ENCODE measurements around the gene FUOM. TPM values are rescaled to one million over a fixed set of nuclear protein-coding genes. Genes with fewer than 3 reads are reported as not detected.
"Not testable (repeated sequence)": the region's sequence is repeated elsewhere in the genome, so short reads cannot be mapped to it uniquely, and the experiment has no call there.

Gene FUOM
- total RNA-seq, 2 donors from 2014 or later = 11.5 to 11.8 TPM

- Mint-ChIP-seq H3K9me3 (no peaks in the 10 kb centered on the region), H3K36me3 (no peaks in the 10 kb centered on the region), H3K27ac (no peak overlapping the region), H3K4me1 (ENCODE audit: low read depth in 2 of 2) (peaks cover 0 to 4% of the 10 kb centered on the region in 2 donors), H3K27me3 (no peaks in the 10 kb centered on the region), H3K4me3 (peak overlapping the region; percentile 55)
- ATAC-seq = no peak
- DNase-seq (ENCODE audit: low spot score) = no peak
Measured at GRCh38 chr10:133379801-133380666, 22.2 kb upstream of the FUOM start.

GRCh38 chr10:133379152-133379800 is 21.5 kb upstream of the FUOM start, which contains the start of gene PAOX:
PAOX (plus strand) TSS chr10:133379262; CDS start chr10:133379317, 55 bp downstream.
- Mint-ChIP-seq H3K4me3 (peak within 1 kb of the TSS; percentile 72), H3K27me3 (no peaks in the 10 kb centered on the region), H3K27ac (no peak within 1 kb of the TSS), H3K9me3 (no peaks in the 10 kb centered on the region), H3K4me1 (ENCODE audit: low read depth in 2 of 2) (peaks cover 0 to 4% of the 10 kb centered on the region in 2 donors), H3K36me3 (no peaks in the 10 kb centered on the region)
- peak; percentile 74 to 81 for ATAC-seq
- peak; percentile 76 for DNase-seq (ENCODE audit: low spot score)

GRCh38 chr10:133378251-133379096 is 20.7 kb upstream of the FUOM start:
- Mint-ChIP-seq H3K4me3 (peak overlapping the region; percentile 72), H3K4me1 (ENCODE audit: low read depth in 2 of 2) (peaks cover 6 to 7% of the 10 kb centered on the region in 2 donors), H3K27me3 (no peaks in the 10 kb centered on the region), H3K27ac (no peak overlapping the region), H3K9me3 (no peaks in the 10 kb centered on the region), H3K36me3 (no peaks in the 10 kb centered on the region)
- ATAC-seq (peak; percentile 79 to 87), DNase-seq (ENCODE audit: low spot score) (peak; percentile 79)

- no peak overlapping the region for H3K27ac Mint-ChIP-seq
- H3K9me3 Mint-ChIP-seq = no peaks in the 10 kb centered on the region
- no peak for DNase-seq (ENCODE audit: low spot score)
Measured at GRCh38 chr10:133377818-133378250, 20.0 kb upstream of the FUOM start.

GRCh38 chr10:133377025-133377817 is 19.4 kb upstream of the FUOM start:
- H3K4me1 Mint-ChIP-seq (ENCODE audit: low read depth in 2 of 2) = peaks cover 6 to 7% of the 10 kb centered on the region in 2 donors
- no peaks in the 10 kb centered on the region for H3K9me3 Mint-ChIP-seq
- no peaks in the 10 kb centered on the region for H3K27me3 Mint-ChIP-seq
- DNase-seq (ENCODE audit: low spot score) (no peak), ATAC-seq (no peak)
- peak overlapping the region; percentile 60 for H3K4me3 Mint-ChIP-seq
- no peak overlapping the region for H3K27ac Mint-ChIP-seq
- H3K36me3 Mint-ChIP-seq = no peaks in the 10 kb centered on the region

More at GRCh38 chr10:133377818-133378250, 20.0 kb upstream of the FUOM start:
- Mint-ChIP-seq H3K27me3 (no peaks in the 10 kb centered on the region), H3K4me3 (peak overlapping the region; percentile 72), H3K36me3 (no peaks in the 10 kb centered on the region), H3K4me1 (ENCODE audit: low read depth in 2 of 2) (peaks cover 6 to 7% of the 10 kb centered on the region in 2 donors)
- no peak for ATAC-seq

- not testable (repeated sequence) for ATAC-seq, H3K9me3 Mint-ChIP-seq
- peak overlapping the region; percentile 12 for H3K4me3 Mint-ChIP-seq
Measured at GRCh38 chr10:133376183-133376582, 18.4 kb upstream of the FUOM start.

GRCh38 chr10:133375357-133376115 is 17.7 kb upstream of the FUOM start:
- no peaks in the 10 kb centered on the region for H3K27me3 Mint-ChIP-seq
- H3K4me3 Mint-ChIP-seq = peak overlapping the region; percentile 35
- no peaks in the 10 kb centered on the region for H3K9me3 Mint-ChIP-seq
- peaks cover 6 to 9% of the 10 kb centered on the region in 2 donors for H3K4me1 Mint-ChIP-seq (ENCODE audit: low read depth in 2 of 2)
- ATAC-seq (no peak), DNase-seq (ENCODE audit: low spot score) (no peak)
- H3K36me3 Mint-ChIP-seq = no peaks in the 10 kb centered on the region
- H3K27ac Mint-ChIP-seq = peak overlapping the region; percentile 15 to 45

More at GRCh38 chr10:133376183-133376582, 18.4 kb upstream of the FUOM start:
- not testable (repeated sequence) for H3K36me3 Mint-ChIP-seq; H3K27me3 Mint-ChIP-seq; DNase-seq (ENCODE audit: low spot score); H3K27ac Mint-ChIP-seq; H3K4me1 Mint-ChIP-seq (ENCODE audit: low read depth in 2 of 2)

GRCh38 chr10:133373174-133374090 is 15.6 kb upstream of the FUOM start, which contains the start of gene ECHS1:
ECHS1 (minus strand) TSS chr10:133373354; CDS start chr10:133373333, 21 bp downstream.
- Mint-ChIP-seq H3K4me1 (ENCODE audit: low read depth in 2 of 2) (peaks cover 6 to 9% of the 10 kb centered on the region in 2 donors), H3K27me3 (no peaks in the 10 kb centered on the region), H3K27ac (peak within 1 kb of the TSS; percentile 11 to 72), H3K9me3 (no peaks in the 10 kb centered on the region), H3K36me3 (no peaks in the 10 kb centered on the region), H3K4me3 (peak within 1 kb of the TSS; percentile 89)
- DNase-seq (ENCODE audit: low spot score) (peak; percentile 98), ATAC-seq (peak; percentile 99)

GRCh38 chr10:133372507-133372906 is 14.7 kb upstream of the FUOM start:
- ATAC-seq = no peak

GRCh38 chr10:133370030-133370786 is 12.4 kb upstream of the FUOM start:
- no peaks in the 10 kb centered on the region for H3K9me3 Mint-ChIP-seq
- H3K27me3 Mint-ChIP-seq = no peaks in the 10 kb centered on the region
- no peaks in the 10 kb centered on the region for H3K36me3 Mint-ChIP-seq
- H3K27ac Mint-ChIP-seq = no peak overlapping the region
- peaks cover 6% of the 10 kb centered on the region in 2 donors for H3K4me1 Mint-ChIP-seq (ENCODE audit: low read depth in 2 of 2)
- no peak overlapping the region for H3K4me3 Mint-ChIP-seq
- ATAC-seq (no peak), DNase-seq (ENCODE audit: low spot score) (no peak)

More at GRCh38 chr10:133372507-133372906, 14.7 kb upstream of the FUOM start:
- Mint-ChIP-seq H3K4me1 (ENCODE audit: low read depth in 2 of 2) (peaks cover 6 to 9% of the 10 kb centered on the region in 2 donors), H3K9me3 (no peaks in the 10 kb centered on the region), H3K36me3 (no peaks in the 10 kb centered on the region), H3K27me3 (no peaks in the 10 kb centered on the region), H3K27ac (no peak overlapping the region), H3K4me3 (peak overlapping the region; percentile 79)
- no peak for DNase-seq (ENCODE audit: low spot score)

- Mint-ChIP-seq H3K4me3 (no peak overlapping the region), H3K36me3 (no peaks in the 10 kb centered on the region)
Measured at GRCh38 chr10:133368153-133368552, 10.3 kb upstream of the FUOM start.

More at GRCh38 chr10:133368153-133368552, 10.3 kb upstream of the FUOM start:
- Mint-ChIP-seq H3K27me3 (no peaks in the 10 kb centered on the region), H3K9me3 (no peaks in the 10 kb centered on the region), H3K27ac (no peak overlapping the region), H3K4me1 (ENCODE audit: low read depth in 2 of 2) (peaks cover 0 to 2% of the 10 kb centered on the region in 2 donors)
- DNase-seq (ENCODE audit: low spot score) (no peak), ATAC-seq (no peak)

Measured in natural killer cell treated with Interleukin-12 subunit alpha and Interleukin-12 subunit beta and Interleukin-15 and Interleukin-18, amount 100 ng/mL, for 72 hours (primary cell).